ENCODE measurements around the gene SLC25A52. TPM values are rescaled to one million over a fixed set of nuclear protein-coding genes. Genes with fewer than 3 reads are reported as not detected.

SLC25A52 gene
- total and polyA plus RNA-seq, 2 donors (not counting 3 experiments of a cell fraction or from before 2014, with no cell fraction given): 0.06 TPM; not detected in 1

DNA sequence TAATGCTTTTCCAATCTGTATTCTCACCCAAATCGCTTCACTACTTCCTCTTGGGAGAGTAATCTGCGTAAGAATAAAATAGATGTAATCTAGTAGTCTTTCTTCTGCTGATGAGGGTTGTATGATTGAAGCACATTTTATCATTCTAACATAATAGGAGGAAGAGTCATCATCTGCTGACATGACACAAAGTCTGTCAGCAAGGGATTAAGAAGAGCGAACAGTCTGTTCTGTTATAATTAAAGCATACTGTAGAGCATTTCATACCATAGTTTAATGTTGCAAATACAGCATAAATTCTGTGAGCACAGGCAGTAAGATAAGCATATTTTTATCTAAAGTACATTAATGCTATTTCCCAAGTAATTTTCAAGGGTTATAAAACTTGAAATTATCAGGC, 10.4 kb downstream of the SLC25A52 start:
- dilution Hi-C loops (cut with MboI; ENCODE audit: extremely low pct_ligation_motif_present, low sequenced_read_pairs) (no loop called here), intact Hi-C loops (cut with micrococcal nuclease) (no loop called here)
- H3K36me3 ChIP-seq (ENCODE audit: control insufficient read depth in 2 of 2, extremely low read depth in 1 of 2, insufficient read depth in 2 of 2, low read length in 2 of 2): no peaks in the 10 kb centered on the region
- H3K9me1 ChIP-seq (replicated peaks; ENCODE audit: control insufficient read depth, extremely low read depth, insufficient read depth, low read length): no peaks in the 10 kb centered on the region
- TF ChIP-seq POLR2A (IDR thresholded peaks at IDR 0.05; ENCODE audit: low read depth, low read length): no peak
- TF ChIP-seq POLR2AphosphoS5 (IDR thresholded peaks at IDR 0.05; ENCODE audit: insufficient read depth, low read depth, low read length): no peak
- no peak for TF ChIP-seq FOS (IDR thresholded peaks at IDR 0.05; ENCODE audit: borderline replicate concordance, insufficient read depth, low read length)
- no peak for TF ChIP-seq GATA2 (IDR thresholded peaks at IDR 0.05; ENCODE audit: insufficient read depth, insufficient read length, low read depth, low read length)
- no peak for TF ChIP-seq JUN (IDR thresholded peaks at IDR 0.05; ENCODE audit: borderline replicate concordance, insufficient read depth, insufficient read length, low read depth)
- TF ChIP-seq, protein P1, sequence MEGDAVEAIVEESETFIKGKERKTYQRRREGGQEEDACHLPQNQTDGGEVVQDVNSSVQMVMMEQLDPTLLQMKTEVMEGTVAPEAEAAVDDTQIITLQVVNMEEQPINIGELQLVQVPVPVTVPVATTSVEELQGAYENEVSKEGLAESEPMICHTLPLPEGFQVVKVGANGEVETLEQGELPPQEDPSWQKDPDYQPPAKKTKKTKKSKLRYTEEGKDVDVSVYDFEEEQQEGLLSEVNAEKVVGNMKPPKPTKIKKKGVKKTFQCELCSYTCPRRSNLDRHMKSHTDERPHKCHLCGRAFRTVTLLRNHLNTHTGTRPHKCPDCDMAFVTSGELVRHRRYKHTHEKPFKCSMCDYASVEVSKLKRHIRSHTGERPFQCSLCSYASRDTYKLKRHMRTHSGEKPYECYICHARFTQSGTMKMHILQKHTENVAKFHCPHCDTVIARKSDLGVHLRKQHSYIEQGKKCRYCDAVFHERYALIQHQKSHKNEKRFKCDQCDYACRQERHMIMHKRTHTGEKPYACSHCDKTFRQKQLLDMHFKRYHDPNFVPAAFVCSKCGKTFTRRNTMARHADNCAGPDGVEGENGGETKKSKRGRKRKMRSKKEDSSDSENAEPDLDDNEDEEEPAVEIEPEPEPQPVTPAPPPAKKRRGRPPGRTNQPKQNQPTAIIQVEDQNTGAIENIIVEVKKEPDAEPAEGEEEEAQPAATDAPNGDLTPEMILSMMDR (IDR thresholded peaks at IDR 0.05; ENCODE audit: extremely low read depth in 1 of 2, insufficient read depth in 1 of 2, low read depth in 1 of 2, low read length in 2 of 2): no peak
- TF ChIP-seq MYC (IDR thresholded peaks at IDR 0.05; ENCODE audit: low read depth, low read length): no peak
- no peak for TF ChIP-seq EZH2 (IDR thresholded peaks at IDR 0.05; ENCODE audit: borderline replicate concordance, low read depth, low read length, severe bottlenecking)
- TF ChIP-seq, protein P2, sequence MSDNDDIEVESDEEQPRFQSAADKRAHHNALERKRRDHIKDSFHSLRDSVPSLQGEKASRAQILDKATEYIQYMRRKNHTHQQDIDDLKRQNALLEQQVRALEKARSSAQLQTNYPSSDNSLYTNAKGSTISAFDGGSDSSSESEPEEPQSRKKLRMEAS (IDR thresholded peaks at IDR 0.05; ENCODE audit: insufficient read depth, insufficient read length): no peak
- no peak overlapping the region for H2AFZ ChIP-seq (ENCODE audit: low read depth, low read length)
- no TSS peak for BruUV-seq (replicated peaks)
- CTCF ChIA-PET: no interaction called here
- POLR2A ChIA-PET: no interaction called here
- no peaks in the 10 kb centered on the region for H3K4me1 ChIP-seq (ENCODE audit: control insufficient read depth, extremely low read depth, insufficient read depth, low read length)
- H3K27ac ChIP-seq (ENCODE audit: insufficient read depth, low read depth, low read length): no peak overlapping the region
- no peaks in the 10 kb centered on the region for H4K20me1 ChIP-seq (replicated peaks; ENCODE audit: control insufficient read depth, extremely low read depth, insufficient read depth, low read length)
- H3K4me2 ChIP-seq (ENCODE audit: insufficient read depth, low read length): no peak overlapping the region
- H3K4me3 ChIP-seq (replicated peaks in 1 of 3; ENCODE audit: insufficient read depth in 1 of 3, low read depth in 1 of 3, low read length in 3 of 3): no peak overlapping the region
- peaks cover 0 to 1% of the 10 kb centered on the region in 2 experiments for H3K27me3 ChIP-seq (ENCODE audit: control insufficient read depth in 2 of 2, insufficient read depth in 2 of 2, low read length in 2 of 2)
- H3K9me3 ChIP-seq (replicated peaks; ENCODE audit: control insufficient read depth, insufficient read depth, low read length): no peaks in the 10 kb centered on the region
- FAIRE-seq (no peak), DNase-seq (ENCODE audit: low read depth, low spot score) (no peak)
- H3K79me2 ChIP-seq (ENCODE audit: control insufficient read depth, insufficient read depth, low read length): no peaks in the 10 kb centered on the region
- H3K9ac ChIP-seq (replicated peaks; ENCODE audit: extremely low read depth, insufficient read depth, low read length): no peak overlapping the region
